ENCODE data around the gene ALKBH7.

DNA sequence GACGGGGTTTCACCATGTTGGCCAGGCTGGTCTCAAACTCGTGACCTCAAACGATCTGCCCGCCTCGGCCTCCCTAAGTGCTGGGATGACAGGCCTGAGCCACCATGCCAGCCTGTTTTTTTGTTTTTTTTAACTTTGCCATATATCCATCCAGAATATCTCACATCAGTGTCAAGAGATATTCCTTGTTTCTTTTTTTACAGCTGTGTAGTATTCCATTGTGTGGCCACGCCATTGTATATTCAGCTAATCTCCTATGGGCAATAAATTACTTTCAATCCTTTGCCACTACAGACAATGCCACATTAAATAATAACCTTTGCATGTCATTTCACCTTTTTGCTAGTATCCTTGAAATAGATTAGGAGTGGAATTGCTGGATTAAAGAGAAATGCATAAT, 36.8 kb downstream of the ALKBH7 start:
- TF ChIP-seq ZNF224 (CRISPR knock-in tag; IDR thresholded peaks at IDR 0.05) (no peak), CTCF (CRISPR knock-in tag; IDR thresholded peaks at IDR 0.05) (no peak), ZNF256 (CRISPR knock-in tag; conservative IDR thresholded peaks at IDR 0.05) (no peak), CCAR2 (optimal IDR thresholded peaks at IDR 0.05; ENCODE audit: low read depth, low read length) (no peak), ZNF776 (CRISPR knock-in tag; IDR thresholded peaks at IDR 0.05) (no peak), GABPA (IDR thresholded peaks at IDR 0.05; ENCODE audit: low read depth, low read length) (no peak), GABPA (CRISPR knock-in tag; IDR thresholded peaks at IDR 0.05; ENCODE audit: low read depth) (no peak), REPIN1 (CRISPR knock-in tag; IDR thresholded peaks at IDR 0.05; ENCODE audit: borderline replicate concordance, low read depth) (no peak), KDM1A (CRISPR knock-in tag; IDR thresholded peaks at IDR 0.05) (no peak), ZBTB34 (CRISPR knock-in tag; IDR thresholded peaks at IDR 0.05) (no peak), ZNF598 (CRISPR knock-in tag; IDR thresholded peaks at IDR 0.05; ENCODE audit: borderline replicate concordance) (no peak), MATR3 (CRISPR knock-in tag; IDR thresholded peaks at IDR 0.05) (no peak), NFYB (CRISPR knock-in tag; IDR thresholded peaks at IDR 0.05) (no peak)
- TF ChIP-seq, protein P1, sequence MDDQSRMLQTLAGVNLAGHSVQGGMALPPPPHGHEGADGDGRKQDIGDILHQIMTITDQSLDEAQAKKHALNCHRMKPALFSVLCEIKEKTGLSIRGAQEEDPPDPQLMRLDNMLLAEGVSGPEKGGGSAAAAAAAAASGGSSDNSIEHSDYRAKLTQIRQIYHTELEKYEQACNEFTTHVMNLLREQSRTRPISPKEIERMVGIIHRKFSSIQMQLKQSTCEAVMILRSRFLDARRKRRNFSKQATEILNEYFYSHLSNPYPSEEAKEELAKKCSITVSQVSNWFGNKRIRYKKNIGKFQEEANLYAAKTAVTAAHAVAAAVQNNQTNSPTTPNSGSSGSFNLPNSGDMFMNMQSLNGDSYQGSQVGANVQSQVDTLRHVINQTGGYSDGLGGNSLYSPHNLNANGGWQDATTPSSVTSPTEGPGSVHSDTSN (CRISPR knock-in tag; IDR thresholded peaks at IDR 0.05; ENCODE audit: borderline replicate concordance), result no peak
